Mucosa of stomach (tissue), 1 donor: ENCODE measurements around the gene NECAP2.
"Not testable (repeated sequence)": the region's sequence is repeated elsewhere in the genome, so short reads cannot be mapped to it uniquely, and the experiment has no call there.

Experiments used
- H3K27me3 ChIP-seq: one replicate; pipeline ENCODE4 v1.7.0; 2013; ENCODE audit warnings: mild to moderate bottlenecking, low read length; ENCODE audit not compliant: control insufficient read depth, insufficient read depth
- H3K36me3 ChIP-seq: one replicate; pipeline ENCODE4 v1.7.0; 2013; ENCODE audit warnings: low read length; ENCODE audit not compliant: control insufficient read depth, insufficient read depth
- H3K4me1 ChIP-seq: one replicate; pipeline ENCODE4 v1.7.0; 2013; ENCODE audit warnings: mild to moderate bottlenecking, low read length; ENCODE audit not compliant: control insufficient read depth, insufficient read depth
- H3K4me3 ChIP-seq: one replicate; pipeline ENCODE4 v1.7.0; 2013; ENCODE audit warnings: low read length
- H3K9ac ChIP-seq: one replicate; pipeline ENCODE4 v1.7.0; 2013; ENCODE audit warnings: mild to moderate bottlenecking, low read length, moderate library complexity
- H3K9me3 ChIP-seq: one replicate; pipeline ENCODE4 v1.7.0; 2013; ENCODE audit warnings: mild to moderate bottlenecking, low read length, moderate library complexity; ENCODE audit not compliant: control insufficient read depth
- donor health status: Pancreatic carcinoma.

Gene NECAP2

GRCh38 chr1:16491056-16491675 lies 50.6 kb downstream of the NECAP2 start:
- H3K4me3 ChIP-seq = no peak overlapping the region

GRCh38 chr1:16492937-16493336 lies 52.4 kb downstream of the NECAP2 start:
- not testable (repeated sequence) for H3K4me3 ChIP-seq

More at GRCh38 chr1:16491056-16491675, 50.6 kb downstream of the NECAP2 start:
- Histone ChIP-seq H3K9me3 (no peaks in the 10 kb centered on the region), H3K4me1 (no peaks in the 10 kb centered on the region), H3K36me3 (no peaks in the 10 kb centered on the region), H3K27me3 (no peaks in the 10 kb centered on the region), H3K9ac (no peak overlapping the region)

GRCh38 chr1:16493731-16494130 lies 53.2 kb downstream of the NECAP2 start:
- H3K9me3 ChIP-seq, H3K4me3 ChIP-seq, H3K4me1 ChIP-seq: not testable (repeated sequence)

More at GRCh38 chr1:16492937-16493336, 52.4 kb downstream of the NECAP2 start:
- H3K36me3 ChIP-seq, H3K9ac ChIP-seq, H3K9me3 ChIP-seq, H3K27me3 ChIP-seq, H3K4me1 ChIP-seq: not testable (repeated sequence)

GRCh38 chr1:16497474-16497904 lies 57.0 kb downstream of the NECAP2 start:
- not testable (repeated sequence) for H3K9ac ChIP-seq, H3K27me3 ChIP-seq, H3K9me3 ChIP-seq, H3K4me3 ChIP-seq, H3K36me3 ChIP-seq, H3K4me1 ChIP-seq

More at GRCh38 chr1:16493731-16494130, 53.2 kb downstream of the NECAP2 start:
- not testable (repeated sequence) for H3K36me3 ChIP-seq, H3K9ac ChIP-seq, H3K27me3 ChIP-seq

- not testable (repeated sequence) for H3K9me3 ChIP-seq, H3K36me3 ChIP-seq, H3K27me3 ChIP-seq, H3K4me1 ChIP-seq, H3K4me3 ChIP-seq
- peak overlapping the region; percentile 50 for H3K9ac ChIP-seq
Observed at GRCh38 chr1:16498047-16498446, 57.5 kb downstream of the NECAP2 start.

- H3K4me1 ChIP-seq = no peaks in the 10 kb centered on the region
- H3K36me3 ChIP-seq = no peaks in the 10 kb centered on the region
Observed at GRCh38 chr1:16498573-16499413, 58.3 kb downstream of the NECAP2 start.

GRCh38 chr1:16500466-16500865 lies 59.9 kb downstream of the NECAP2 start:
- not testable (repeated sequence) for H3K9ac ChIP-seq, H3K27me3 ChIP-seq

More at GRCh38 chr1:16498573-16499413, 58.3 kb downstream of the NECAP2 start:
- H3K9ac ChIP-seq = peak overlapping the region; percentile 73
- no peaks in the 10 kb centered on the region for H3K9me3 ChIP-seq
- H3K27me3 ChIP-seq = no peaks in the 10 kb centered on the region
- peak overlapping the region; percentile 25 for H3K4me3 ChIP-seq

GRCh38 chr1:16500975-16501374 lies 60.5 kb downstream of the NECAP2 start:
- not testable (repeated sequence) for H3K27me3 ChIP-seq, H3K4me3 ChIP-seq

More at GRCh38 chr1:16500466-16500865, 59.9 kb downstream of the NECAP2 start:
- H3K9me3 ChIP-seq, H3K4me3 ChIP-seq, H3K4me1 ChIP-seq, H3K36me3 ChIP-seq: not testable (repeated sequence)

GRCh38 chr1:16501446-16501845 lies 60.9 kb downstream of the NECAP2 start:
- H3K9ac ChIP-seq, H3K4me3 ChIP-seq, H3K9me3 ChIP-seq, H3K27me3 ChIP-seq, H3K4me1 ChIP-seq, H3K36me3 ChIP-seq: not testable (repeated sequence)

More at GRCh38 chr1:16500975-16501374, 60.5 kb downstream of the NECAP2 start:
- not testable (repeated sequence) for H3K9me3 ChIP-seq, H3K36me3 ChIP-seq, H3K4me1 ChIP-seq, H3K9ac ChIP-seq

GRCh38 chr1:16503494-16503893 lies 63.0 kb downstream of the NECAP2 start:
- Histone ChIP-seq H3K36me3 (no peaks in the 10 kb centered on the region), H3K9me3 (no peaks in the 10 kb centered on the region), H3K4me3 (no peak overlapping the region), H3K9ac (no peak overlapping the region), H3K27me3 (no peaks in the 10 kb centered on the region), H3K4me1 (no peaks in the 10 kb centered on the region)

GRCh38 chr1:16505870-16506269 lies 65.3 kb downstream of the NECAP2 start:
- H3K9ac ChIP-seq, H3K36me3 ChIP-seq, H3K27me3 ChIP-seq, H3K4me1 ChIP-seq, H3K4me3 ChIP-seq, H3K9me3 ChIP-seq: not testable (repeated sequence)

GRCh38 chr1:16506364-16507136 lies 66.0 kb downstream of the NECAP2 start:
- H3K4me1 ChIP-seq, H3K9me3 ChIP-seq, H3K9ac ChIP-seq, H3K27me3 ChIP-seq, H3K36me3 ChIP-seq, H3K4me3 ChIP-seq: not testable (repeated sequence)
